SK-N-DZ (cell line): Measurements from ENCODE around the gene GCH1. TPM values are rescaled to one million over a fixed set of nuclear protein-coding genes. Genes with fewer than 3 reads are reported as not detected.
"Not testable (repeated sequence)": the region's sequence is repeated elsewhere in the genome, so short reads cannot be mapped to it uniquely, and the experiment has no call there.

ENCODE experiments used
- DNase-seq: peaks from one replicate; pipeline ENCODE4 v3.0.0-alpha.2; 2015; ENCODE audit warnings: low spot score
- polyA plus RNA-seq, 2 experiments: library from polyadenylated mRNA; depleted of rRNA; stranded (reverse); fragments of >200 nt; gene quantifications; 2 replicates each; pipeline ENCODE4 v1.2.3, GENCODE V29; 2014

GCH1 gene, protein sequence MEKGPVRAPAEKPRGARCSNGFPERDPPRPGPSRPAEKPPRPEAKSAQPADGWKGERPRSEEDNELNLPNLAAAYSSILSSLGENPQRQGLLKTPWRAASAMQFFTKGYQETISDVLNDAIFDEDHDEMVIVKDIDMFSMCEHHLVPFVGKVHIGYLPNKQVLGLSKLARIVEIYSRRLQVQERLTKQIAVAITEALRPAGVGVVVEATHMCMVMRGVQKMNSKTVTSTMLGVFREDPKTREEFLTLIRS
- polyA plus RNA-seq (2014; cell fraction: cytosol; rRNA removed) = 7.0 and 9.2 TPM in 2 replicates
- 4.4 and 8.7 TPM in 2 replicates for polyA plus RNA-seq (2014; cell fraction: nucleus; rRNA removed)

DNA sequence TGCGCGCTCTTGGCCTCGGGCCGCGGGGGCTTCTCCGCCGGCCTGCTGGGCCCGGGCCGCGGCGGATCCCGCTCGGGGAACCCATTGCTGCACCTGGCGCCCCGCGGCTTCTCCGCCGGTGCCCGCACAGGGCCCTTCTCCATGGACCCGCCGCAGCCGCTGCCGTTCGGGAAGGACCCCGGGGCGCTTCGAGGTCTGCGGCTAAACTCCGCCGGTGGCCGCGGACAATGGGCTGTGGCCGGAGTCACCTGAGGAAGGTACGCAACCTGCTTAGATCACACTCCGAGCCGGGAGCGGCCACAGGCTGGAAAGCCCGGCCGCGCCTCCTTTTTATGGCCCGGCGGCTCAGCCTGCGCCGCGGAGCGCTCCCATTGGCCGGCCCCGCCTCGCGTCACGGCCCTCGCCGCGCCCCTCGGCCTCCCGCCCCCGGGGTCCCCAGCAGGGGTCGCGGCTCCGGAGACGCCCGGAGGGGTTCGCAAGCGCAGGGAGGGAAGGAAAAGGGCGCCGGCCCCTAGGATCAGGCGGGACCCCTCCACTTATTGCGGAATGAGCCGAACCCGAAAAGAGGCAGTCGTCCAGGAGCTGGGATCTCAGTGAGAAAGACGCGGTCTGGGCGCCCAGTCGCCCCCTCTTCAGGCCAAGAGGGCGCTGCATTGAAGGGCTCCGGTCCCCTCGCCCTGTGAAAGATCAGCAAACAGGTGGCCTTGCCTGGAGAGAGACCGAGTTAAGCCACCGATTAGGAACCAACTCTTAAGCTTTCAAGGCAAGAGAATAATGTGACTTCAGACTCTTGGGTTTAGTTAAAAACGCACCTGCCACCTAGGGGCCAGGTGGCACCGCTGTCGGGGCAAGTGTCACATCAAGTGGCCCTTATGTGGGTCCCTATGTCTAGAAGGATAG lies at the start of gene GCH1:
TSS of gene GCH1 (minus strand) at position 306 of the 900 bp plus-strand sequence. CDS start at position 143, 163 bp downstream.
- DNase-seq = peak; percentile 72

DNA sequence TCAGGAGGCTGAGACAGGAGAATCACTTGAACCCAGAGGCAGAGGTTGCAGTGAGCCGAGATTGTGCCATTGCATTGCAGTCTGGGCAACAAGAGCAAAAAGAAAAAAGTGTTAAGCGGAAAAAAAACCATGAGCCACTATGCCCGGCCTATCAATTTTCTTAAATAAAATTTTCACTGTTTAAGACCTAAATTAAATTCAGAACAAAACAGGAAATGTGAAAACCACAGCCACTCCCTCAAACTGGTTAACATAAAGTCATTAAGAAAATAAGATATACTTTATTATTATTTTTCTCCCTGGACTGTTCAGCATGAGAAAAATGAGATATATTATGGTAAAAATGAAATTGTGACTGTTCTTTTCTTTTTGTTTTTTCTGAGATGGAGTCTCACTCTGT lies 44.6 kb upstream of the GCH1 start:
- DNase-seq = no peak

- DNase-seq = no peak
Measured at GRCh38 chr14:54946500-54946899, 43.9 kb upstream of the GCH1 start.

- DNase-seq = no peak
Measured at GRCh38 chr14:54944737-54945391, 42.2 kb upstream of the GCH1 start.

GRCh38 chr14:54942913-54943312 lies 40.3 kb upstream of the GCH1 start:
- no peak for DNase-seq

GRCh38 chr14:54936816-54937215 lies 34.2 kb upstream of the GCH1 start:
- DNase-seq = no peak

GRCh38 chr14:54935958-54936357 lies 33.3 kb upstream of the GCH1 start:
- DNase-seq = no peak

DNA sequence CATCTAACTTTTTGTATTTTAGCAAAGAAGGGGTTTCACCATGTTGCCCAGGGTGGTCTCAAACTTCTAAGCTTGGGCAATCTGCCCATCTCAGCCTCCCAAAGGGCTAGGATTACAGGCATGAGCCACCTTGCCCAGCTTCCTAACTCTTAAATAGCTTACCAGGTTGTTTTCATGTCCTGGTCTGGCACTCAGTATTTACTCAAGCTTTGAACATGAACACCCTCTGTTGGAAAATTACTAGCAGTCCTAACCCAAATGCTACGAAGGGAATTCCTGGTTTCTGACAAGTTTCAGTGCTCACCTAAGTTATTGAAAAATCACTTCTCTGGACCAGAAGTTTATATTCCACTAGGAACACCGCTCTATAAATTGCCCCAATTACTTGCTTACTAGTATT lies 32.5 kb upstream of the GCH1 start:
- no peak for DNase-seq

DNA sequence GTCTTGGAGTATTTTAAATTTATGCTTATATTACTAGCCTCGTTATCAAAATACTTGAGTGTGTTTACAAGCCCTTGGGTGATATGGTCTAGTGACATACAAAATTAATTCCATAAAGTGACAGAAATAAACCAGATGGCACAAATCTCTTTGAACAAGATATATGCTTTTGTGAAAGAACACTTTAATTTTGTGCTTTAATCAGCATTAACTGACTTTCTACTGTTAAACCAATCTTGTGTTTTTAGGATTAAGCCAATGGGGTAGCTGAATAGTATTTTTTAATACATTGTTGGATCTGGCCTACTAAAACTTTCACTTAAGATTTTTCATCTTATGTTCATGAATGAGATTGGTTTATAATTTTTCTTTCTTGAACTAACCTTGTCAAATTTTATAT lies 30.4 kb upstream of the GCH1 start:
- no peak for DNase-seq

- peak; percentile 60 for DNase-seq
Measured at GRCh38 chr14:54931598-54932340, 29.1 kb upstream of the GCH1 start.

GRCh38 chr14:54931101-54931500 lies 28.5 kb upstream of the GCH1 start:
- no peak for DNase-seq

- no peak for DNase-seq
Measured at GRCh38 chr14:54929556-54929955, 26.9 kb upstream of the GCH1 start.

- no peak for DNase-seq
Measured at GRCh38 chr14:54928216-54928615, 25.6 kb upstream of the GCH1 start.

DNA sequence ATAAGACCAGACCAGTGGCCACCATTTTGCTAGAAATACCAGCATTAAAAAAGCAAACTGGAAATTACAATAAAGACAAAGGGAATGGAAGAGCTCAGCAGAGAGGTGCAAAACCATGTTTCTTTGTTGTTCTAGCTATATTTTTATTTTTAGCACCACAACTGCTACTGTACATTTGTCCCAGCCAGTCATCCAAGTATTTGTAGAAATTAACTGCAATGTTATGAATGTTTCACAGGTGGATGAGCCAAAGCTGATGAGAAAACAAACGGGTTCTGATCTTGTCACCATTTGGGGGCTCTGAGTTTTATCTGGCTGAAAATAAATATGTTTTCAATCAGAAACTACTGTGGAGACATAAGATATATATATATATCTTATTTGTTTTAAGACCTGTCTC lies 24.9 kb upstream of the GCH1 start:
- DNase-seq = no peak

GRCh38 chr14:54926570-54926969 lies 23.9 kb upstream of the GCH1 start:
- not testable (repeated sequence) for DNase-seq

GRCh38 chr14:54922598-54922997 lies 20.0 kb upstream of the GCH1 start:
- DNase-seq = no peak

DNA sequence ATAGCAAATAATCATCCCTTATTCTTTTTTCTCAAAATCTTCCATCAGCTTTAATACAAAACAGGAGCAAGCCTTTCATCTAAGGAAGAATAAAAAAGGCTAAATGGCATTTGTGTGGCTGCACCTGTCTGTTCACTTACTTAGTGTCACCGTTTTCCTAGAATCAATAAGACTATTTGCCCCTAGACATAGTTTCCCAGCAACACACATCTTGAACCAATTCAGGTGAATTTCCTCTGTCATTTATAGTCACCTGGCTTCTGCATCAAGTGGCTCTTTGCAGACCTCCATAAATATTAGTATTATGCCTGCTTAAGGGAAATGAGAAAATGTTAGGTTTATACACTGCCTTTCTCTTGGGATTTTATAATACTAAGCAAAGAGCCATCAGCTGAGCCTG lies 17.4 kb upstream of the GCH1 start:
- DNase-seq = no peak

DNA sequence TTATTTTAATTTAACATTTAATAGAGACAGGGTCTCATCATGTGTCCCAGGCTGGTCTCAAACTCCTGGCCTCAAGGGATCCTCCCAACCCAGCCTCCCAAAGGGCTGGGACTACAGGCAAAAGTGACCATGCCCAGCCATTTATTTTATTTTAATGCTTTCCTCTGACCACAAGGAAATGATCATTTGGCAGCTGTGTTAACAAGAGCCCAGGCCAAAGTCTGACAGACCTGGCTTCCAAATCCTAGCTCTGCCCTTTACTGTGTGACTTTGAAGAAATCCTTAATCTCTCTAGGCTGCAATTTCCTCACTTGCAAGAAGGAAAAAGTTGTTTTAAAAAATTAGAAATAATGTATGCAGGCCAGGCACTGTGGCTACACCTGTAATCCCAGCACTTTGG lies 16.7 kb upstream of the GCH1 start:
- DNase-seq = no peak

GRCh38 chr14:54918427-54918826 lies 15.8 kb upstream of the GCH1 start:
- DNase-seq = no peak

DNA sequence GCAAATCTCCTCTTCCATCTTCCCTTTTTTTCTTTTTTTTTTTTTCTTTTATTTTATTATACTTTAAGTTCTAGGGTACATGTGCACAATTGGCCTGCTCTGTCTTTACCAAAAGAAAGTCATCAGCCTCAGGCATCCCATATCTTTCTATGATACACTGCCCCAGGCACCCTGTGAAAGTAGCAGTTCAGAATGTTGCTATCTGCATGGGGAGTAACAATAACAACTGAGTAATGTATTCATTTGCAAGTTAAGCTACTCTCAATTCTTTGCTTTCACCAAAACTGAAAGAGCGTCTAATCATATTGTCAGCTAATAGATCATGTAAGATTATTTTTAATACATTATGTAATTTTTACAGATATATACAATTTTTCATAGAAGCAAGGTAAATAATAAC lies 13.5 kb upstream of the GCH1 start:
- no peak for DNase-seq

DNA sequence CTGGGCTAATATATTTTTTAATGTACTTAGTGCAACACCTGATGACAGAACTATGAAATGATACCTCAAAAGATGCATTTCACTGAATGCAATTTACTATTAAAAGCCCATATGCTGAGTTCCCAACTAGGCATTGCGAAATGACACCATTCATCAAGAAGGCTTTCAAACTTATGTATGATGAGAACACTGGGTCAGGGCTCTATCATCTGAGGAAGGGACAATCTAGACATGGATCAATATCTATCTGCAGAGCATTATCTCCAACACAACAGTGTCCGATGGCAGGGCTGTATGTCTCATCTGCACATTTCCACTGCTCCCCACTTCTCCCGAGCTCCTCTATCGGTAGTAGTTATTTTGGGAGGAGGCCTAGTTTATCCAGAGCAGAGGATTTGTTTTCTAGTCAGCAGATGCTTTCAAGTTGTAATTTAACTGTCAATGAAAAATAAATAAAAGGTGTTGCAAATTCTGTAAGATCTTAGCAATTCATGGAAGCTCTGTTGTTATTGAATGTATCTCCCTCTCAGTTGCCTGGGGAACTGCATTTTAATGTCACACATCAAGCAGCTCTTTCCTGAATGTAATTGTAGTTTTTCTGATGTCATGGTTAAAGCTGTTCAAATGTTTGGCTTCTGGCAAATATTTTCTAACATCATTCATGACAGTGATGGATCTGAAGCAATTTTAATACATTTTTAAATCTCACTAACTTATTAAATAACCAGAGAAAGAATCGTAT lies 7.4 kb upstream of the GCH1 start:
- no peak for DNase-seq
